ENCODE measurements around the gene TBCK. TPM values are rescaled to one million over a fixed set of nuclear protein-coding genes. Genes with fewer than 3 reads are reported as not detected.

Gene TBCK
- total and polyA plus RNA-seq, 2 experiments from 2014 or later = 13.9 to 28.9 TPM

DNA sequence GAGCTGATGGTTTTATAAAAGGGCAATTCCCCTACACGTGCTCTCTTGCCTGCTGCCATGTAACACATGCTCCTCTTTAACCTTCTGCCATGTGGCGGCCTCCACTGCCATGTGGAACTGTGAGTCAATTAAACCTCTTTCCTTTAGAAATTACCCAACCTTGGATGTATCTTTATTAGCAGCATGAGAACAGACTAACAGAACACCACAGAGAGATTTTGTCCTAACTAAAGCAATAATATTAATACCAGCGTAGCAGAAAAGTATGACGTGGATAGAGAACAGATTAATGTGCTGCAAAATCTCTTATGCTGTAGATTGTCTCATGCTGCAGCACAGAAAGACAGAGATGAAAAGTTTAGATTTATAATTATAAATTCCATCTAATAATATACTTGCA is 23.4 kb upstream of the TBCK start:
- Histone ChIP-seq H3K36me3 (ENCODE audit: insufficient read depth) (peaks cover 15% of the 10 kb centered on the region), H3K4me2 (no peak overlapping the region), H3K4me1 (ENCODE audit: insufficient read depth) (peaks cover 4% of the 10 kb centered on the region; the same call in 1 of the 2 replicates), H3K79me2 (replicated peaks; ENCODE audit: insufficient read depth) (peaks cover 29% of the 10 kb centered on the region), H3K27ac (ENCODE audit: low read depth) (no peak overlapping the region), H3F3A (replicated peaks; ENCODE audit: low read depth) (no peaks in the 10 kb centered on the region), H4K20me1 (replicated peaks; ENCODE audit: insufficient read depth) (0 out of 2 replicates have a peak, but pooled peaks cover under 1% of the 10 kb centered on the region), H2AFZ (no peak overlapping the region), H3K9me2 (ENCODE audit: insufficient read depth) (no peaks in the 10 kb centered on the region), H3K4me3 (no peak overlapping the region), H3K27me3 (ENCODE audit: insufficient read depth) (no peaks in the 10 kb centered on the region)
- Mint-ChIP-seq H3K27me3 (ENCODE audit: insufficient read depth, low read depth, poor library complexity) (no peaks in the 10 kb centered on the region), H3K4me1 (peaks cover 5% of the 10 kb centered on the region; the same call in 2 of the 3 replicates), H3K4me3 (no peak overlapping the region), H3K36me3 (ENCODE audit: low read depth) (peaks cover 46% of the 10 kb centered on the region), H3K9me3 (peaks cover 7% of the 10 kb centered on the region; the same call in 2 of the 3 replicates), H3K27ac (no peak overlapping the region)
- no peak for ATAC-seq
- no peak for DNase-seq (ENCODE audit: low spot score)
- TF ChIP-seq, protein P1, sequence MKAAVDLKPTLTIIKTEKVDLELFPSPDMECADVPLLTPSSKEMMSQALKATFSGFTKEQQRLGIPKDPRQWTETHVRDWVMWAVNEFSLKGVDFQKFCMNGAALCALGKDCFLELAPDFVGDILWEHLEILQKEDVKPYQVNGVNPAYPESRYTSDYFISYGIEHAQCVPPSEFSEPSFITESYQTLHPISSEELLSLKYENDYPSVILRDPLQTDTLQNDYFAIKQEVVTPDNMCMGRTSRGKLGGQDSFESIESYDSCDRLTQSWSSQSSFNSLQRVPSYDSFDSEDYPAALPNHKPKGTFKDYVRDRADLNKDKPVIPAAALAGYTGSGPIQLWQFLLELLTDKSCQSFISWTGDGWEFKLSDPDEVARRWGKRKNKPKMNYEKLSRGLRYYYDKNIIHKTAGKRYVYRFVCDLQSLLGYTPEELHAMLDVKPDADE (IDR thresholded peaks at IDR 0.05) = no peak
- TF ChIP-seq STAT1 (IDR thresholded peaks at IDR 0.05; ENCODE audit: unreplicated experiment) (no peak), ZNF331 (CRISPR knock-in tag; IDR thresholded peaks at IDR 0.05; ENCODE audit: low read depth) (no peak), EZH2 (IDR thresholded peaks at IDR 0.05; ENCODE audit: low read depth, unreplicated experiment) (no peak), POLR2AphosphoS5 (IDR thresholded peaks at IDR 0.05; ENCODE audit: low read depth) (no peak)
- TF ChIP-seq, protein P2, sequence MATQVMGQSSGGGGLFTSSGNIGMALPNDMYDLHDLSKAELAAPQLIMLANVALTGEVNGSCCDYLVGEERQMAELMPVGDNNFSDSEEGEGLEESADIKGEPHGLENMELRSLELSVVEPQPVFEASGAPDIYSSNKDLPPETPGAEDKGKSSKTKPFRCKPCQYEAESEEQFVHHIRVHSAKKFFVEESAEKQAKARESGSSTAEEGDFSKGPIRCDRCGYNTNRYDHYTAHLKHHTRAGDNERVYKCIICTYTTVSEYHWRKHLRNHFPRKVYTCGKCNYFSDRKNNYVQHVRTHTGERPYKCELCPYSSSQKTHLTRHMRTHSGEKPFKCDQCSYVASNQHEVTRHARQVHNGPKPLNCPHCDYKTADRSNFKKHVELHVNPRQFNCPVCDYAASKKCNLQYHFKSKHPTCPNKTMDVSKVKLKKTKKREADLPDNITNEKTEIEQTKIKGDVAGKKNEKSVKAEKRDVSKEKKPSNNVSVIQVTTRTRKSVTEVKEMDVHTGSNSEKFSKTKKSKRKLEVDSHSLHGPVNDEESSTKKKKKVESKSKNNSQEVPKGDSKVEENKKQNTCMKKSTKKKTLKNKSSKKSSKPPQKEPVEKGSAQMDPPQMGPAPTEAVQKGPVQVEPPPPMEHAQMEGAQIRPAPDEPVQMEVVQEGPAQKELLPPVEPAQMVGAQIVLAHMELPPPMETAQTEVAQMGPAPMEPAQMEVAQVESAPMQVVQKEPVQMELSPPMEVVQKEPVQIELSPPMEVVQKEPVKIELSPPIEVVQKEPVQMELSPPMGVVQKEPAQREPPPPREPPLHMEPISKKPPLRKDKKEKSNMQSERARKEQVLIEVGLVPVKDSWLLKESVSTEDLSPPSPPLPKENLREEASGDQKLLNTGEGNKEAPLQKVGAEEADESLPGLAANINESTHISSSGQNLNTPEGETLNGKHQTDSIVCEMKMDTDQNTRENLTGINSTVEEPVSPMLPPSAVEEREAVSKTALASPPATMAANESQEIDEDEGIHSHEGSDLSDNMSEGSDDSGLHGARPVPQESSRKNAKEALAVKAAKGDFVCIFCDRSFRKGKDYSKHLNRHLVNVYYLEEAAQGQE (IDR thresholded peaks at IDR 0.05; ENCODE audit: unreplicated experiment) = no peak
- TF ChIP-seq, protein P3, sequence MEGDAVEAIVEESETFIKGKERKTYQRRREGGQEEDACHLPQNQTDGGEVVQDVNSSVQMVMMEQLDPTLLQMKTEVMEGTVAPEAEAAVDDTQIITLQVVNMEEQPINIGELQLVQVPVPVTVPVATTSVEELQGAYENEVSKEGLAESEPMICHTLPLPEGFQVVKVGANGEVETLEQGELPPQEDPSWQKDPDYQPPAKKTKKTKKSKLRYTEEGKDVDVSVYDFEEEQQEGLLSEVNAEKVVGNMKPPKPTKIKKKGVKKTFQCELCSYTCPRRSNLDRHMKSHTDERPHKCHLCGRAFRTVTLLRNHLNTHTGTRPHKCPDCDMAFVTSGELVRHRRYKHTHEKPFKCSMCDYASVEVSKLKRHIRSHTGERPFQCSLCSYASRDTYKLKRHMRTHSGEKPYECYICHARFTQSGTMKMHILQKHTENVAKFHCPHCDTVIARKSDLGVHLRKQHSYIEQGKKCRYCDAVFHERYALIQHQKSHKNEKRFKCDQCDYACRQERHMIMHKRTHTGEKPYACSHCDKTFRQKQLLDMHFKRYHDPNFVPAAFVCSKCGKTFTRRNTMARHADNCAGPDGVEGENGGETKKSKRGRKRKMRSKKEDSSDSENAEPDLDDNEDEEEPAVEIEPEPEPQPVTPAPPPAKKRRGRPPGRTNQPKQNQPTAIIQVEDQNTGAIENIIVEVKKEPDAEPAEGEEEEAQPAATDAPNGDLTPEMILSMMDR (conservative IDR thresholded peaks at IDR 0.05; ENCODE audit: low read depth in 2 of 2) = no peak
- TF ChIP-seq, protein P4, sequence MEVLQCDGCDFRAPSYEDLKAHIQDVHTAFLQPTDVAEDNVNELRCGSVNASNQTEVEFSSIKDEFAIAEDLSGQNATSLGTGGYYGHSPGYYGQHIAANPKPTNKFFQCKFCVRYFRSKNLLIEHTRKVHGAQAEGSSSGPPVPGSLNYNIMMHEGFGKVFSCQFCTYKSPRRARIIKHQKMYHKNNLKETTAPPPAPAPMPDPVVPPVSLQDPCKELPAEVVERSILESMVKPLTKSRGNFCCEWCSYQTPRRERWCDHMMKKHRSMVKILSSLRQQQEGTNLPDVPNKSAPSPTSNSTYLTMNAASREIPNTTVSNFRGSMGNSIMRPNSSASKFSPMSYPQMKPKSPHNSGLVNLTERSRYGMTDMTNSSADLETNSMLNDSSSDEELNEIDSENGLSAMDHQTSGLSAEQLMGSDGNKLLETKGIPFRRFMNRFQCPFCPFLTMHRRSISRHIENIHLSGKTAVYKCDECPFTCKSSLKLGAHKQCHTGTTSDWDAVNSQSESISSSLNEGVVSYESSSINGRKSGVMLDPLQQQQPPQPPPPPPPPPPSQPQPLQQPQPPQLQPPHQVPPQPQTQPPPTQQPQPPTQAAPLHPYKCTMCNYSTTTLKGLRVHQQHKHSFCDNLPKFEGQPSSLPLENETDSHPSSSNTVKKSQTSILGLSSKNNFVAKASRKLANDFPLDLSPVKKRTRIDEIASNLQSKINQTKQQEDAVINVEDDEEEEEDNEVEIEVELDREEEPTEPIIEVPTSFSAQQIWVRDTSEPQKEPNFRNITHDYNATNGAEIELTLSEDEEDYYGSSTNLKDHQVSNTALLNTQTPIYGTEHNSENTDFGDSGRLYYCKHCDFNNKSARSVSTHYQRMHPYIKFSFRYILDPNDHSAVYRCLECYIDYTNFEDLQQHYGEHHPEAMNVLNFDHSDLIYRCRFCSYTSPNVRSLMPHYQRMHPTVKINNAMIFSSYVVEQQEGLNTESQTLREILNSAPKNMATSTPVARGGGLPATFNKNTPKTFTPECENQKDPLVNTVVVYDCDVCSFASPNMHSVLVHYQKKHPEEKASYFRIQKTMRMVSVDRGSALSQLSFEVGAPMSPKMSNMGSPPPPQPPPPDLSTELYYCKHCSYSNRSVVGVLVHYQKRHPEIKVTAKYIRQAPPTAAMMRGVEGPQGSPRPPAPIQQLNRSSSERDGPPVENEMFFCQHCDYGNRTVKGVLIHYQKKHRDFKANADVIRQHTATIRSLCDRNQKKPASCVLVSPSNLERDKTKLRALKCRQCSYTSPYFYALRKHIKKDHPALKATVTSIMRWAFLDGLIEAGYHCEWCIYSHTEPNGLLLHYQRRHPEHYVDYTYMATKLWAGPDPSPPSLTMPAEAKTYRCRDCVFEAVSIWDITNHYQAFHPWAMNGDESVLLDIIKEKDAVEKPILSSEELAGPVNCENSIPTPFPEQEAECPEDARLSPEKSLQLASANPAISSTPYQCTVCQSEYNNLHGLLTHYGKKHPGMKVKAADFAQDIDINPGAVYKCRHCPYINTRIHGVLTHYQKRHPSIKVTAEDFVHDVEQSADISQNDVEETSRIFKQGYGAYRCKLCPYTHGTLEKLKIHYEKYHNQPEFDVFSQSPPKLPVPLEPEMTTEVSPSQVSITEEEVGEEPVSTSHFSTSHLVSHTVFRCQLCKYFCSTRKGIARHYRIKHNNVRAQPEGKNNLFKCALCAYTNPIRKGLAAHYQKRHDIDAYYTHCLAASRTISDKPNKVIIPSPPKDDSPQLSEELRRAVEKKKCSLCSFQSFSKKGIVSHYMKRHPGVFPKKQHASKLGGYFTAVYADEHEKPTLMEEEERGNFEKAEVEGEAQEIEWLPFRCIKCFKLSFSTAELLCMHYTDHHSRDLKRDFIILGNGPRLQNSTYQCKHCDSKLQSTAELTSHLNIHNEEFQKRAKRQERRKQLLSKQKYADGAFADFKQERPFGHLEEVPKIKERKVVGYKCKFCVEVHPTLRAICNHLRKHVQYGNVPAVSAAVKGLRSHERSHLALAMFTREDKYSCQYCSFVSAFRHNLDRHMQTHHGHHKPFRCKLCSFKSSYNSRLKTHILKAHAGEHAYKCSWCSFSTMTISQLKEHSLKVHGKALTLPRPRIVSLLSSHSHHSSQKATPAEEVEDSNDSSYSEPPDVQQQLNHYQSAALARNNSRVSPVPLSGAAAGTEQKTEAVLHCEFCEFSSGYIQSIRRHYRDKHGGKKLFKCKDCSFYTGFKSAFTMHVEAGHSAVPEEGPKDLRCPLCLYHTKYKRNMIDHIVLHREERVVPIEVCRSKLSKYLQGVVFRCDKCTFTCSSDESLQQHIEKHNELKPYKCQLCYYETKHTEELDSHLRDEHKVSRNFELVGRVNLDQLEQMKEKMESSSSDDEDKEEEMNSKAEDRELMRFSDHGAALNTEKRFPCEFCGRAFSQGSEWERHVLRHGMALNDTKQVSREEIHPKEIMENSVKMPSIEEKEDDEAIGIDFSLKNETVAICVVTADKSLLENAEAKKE (CRISPR knock-in tag; IDR thresholded peaks at IDR 0.05) = no peak

Data from GM23338 (cell line).